ENCODE results near the gene MCF2L2. TPM values are rescaled to one million over a fixed set of nuclear protein-coding genes. Genes with fewer than 3 reads are reported as not detected.

Gene MCF2L2
- total RNA-seq, 1 experiment from 2014 or later: 3.9 TPM

- H3K27me3 ChIP-seq (replicated peaks; ENCODE audit: control insufficient read depth, insufficient read depth, low read length): no peaks in the 10 kb centered on the region
- BruUV-seq (replicated peaks): no TSS peak
- H3K36me3 Mint-ChIP-seq (ENCODE audit: insufficient read depth, unreplicated experiment): no peaks in the 10 kb centered on the region
- no peak overlapping the region for H3K4me3 Mint-ChIP-seq (ENCODE audit: unreplicated experiment)
- H3K9me3 ChIP-seq: no peaks in the 10 kb centered on the region
- TF ChIP-seq, protein P1, sequence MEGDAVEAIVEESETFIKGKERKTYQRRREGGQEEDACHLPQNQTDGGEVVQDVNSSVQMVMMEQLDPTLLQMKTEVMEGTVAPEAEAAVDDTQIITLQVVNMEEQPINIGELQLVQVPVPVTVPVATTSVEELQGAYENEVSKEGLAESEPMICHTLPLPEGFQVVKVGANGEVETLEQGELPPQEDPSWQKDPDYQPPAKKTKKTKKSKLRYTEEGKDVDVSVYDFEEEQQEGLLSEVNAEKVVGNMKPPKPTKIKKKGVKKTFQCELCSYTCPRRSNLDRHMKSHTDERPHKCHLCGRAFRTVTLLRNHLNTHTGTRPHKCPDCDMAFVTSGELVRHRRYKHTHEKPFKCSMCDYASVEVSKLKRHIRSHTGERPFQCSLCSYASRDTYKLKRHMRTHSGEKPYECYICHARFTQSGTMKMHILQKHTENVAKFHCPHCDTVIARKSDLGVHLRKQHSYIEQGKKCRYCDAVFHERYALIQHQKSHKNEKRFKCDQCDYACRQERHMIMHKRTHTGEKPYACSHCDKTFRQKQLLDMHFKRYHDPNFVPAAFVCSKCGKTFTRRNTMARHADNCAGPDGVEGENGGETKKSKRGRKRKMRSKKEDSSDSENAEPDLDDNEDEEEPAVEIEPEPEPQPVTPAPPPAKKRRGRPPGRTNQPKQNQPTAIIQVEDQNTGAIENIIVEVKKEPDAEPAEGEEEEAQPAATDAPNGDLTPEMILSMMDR (IDR thresholded peaks at IDR 0.05; ENCODE audit: insufficient read depth in 1 of 2, low read depth in 1 of 2, low read length in 1 of 2, severe bottlenecking in 1 of 2, unreplicated experiment in 1 of 2): no peak
- H3K4me1 ChIP-seq: peaks cover 12% of the 10 kb centered on the region
- POLR2A ChIA-PET: no interaction called here
- no peaks in the 10 kb centered on the region for H3K27me3 Mint-ChIP-seq (ENCODE audit: insufficient read depth, unreplicated experiment)
- H3K36me3 ChIP-seq (ENCODE audit: control insufficient read depth, insufficient read depth, low read length): no peaks in the 10 kb centered on the region
- intact Hi-C loops (cut with micrococcal nuclease; ENCODE audit: unreplicated experiment): no loop called here
- H3K4me1 Mint-ChIP-seq (ENCODE audit: low read depth, unreplicated experiment): peaks cover 8% of the 10 kb centered on the region
- no peak overlapping the region for H3K27ac Mint-ChIP-seq (ENCODE audit: unreplicated experiment)
- CTCF ChIA-PET: interaction anchor here (0.6 kb wide), 1 partner anchor 328 kb away, joined by 3 read pairs; no protein-coding TSS in a partner anchor
- DNase-seq: no peak
- no peak overlapping the region for H3K4me3 ChIP-seq (ENCODE audit: low read depth, low read length)
- no peaks in the 10 kb centered on the region for H3K9me3 Mint-ChIP-seq (ENCODE audit: unreplicated experiment)
These were observed 272.2 kb downstream of the MCF2L2 start for GRCh38 chr3:183156266-183156665.

- no peak overlapping the region for H3K27ac Mint-ChIP-seq (ENCODE audit: unreplicated experiment)
These were observed 272.9 kb downstream of the MCF2L2 start for GRCh38 chr3:183155499-183155898.

GRCh38 chr3:183153210-183153950 lies 275.0 kb downstream of the MCF2L2 start:
- peaks cover 12% of the 10 kb centered on the region for H3K4me1 ChIP-seq
- no peak for DNase-seq
- Mint-ChIP-seq H3K27ac (ENCODE audit: unreplicated experiment) (no peak overlapping the region), H3K9me3 (ENCODE audit: unreplicated experiment) (no peaks in the 10 kb centered on the region), H3K36me3 (ENCODE audit: insufficient read depth, unreplicated experiment) (no peaks in the 10 kb centered on the region), H3K4me1 (ENCODE audit: low read depth, unreplicated experiment) (peaks cover 8% of the 10 kb centered on the region), H3K27me3 (ENCODE audit: insufficient read depth, unreplicated experiment) (no peaks in the 10 kb centered on the region), H3K4me3 (ENCODE audit: unreplicated experiment) (no peak overlapping the region)
- intact Hi-C loops (cut with micrococcal nuclease; ENCODE audit: unreplicated experiment): no loop called here
- no peaks in the 10 kb centered on the region for H3K36me3 ChIP-seq (ENCODE audit: control insufficient read depth, insufficient read depth, low read length)
- TF ChIP-seq, protein P1 (IDR thresholded peaks at IDR 0.05; ENCODE audit: insufficient read depth in 1 of 2, low read depth in 1 of 2, low read length in 1 of 2, severe bottlenecking in 1 of 2, unreplicated experiment in 1 of 2): no peak
- no TSS peak for BruUV-seq (replicated peaks)
- no peaks in the 10 kb centered on the region for H3K9me3 ChIP-seq
- no peak overlapping the region for H3K4me3 ChIP-seq (ENCODE audit: low read depth, low read length)
- POLR2A ChIA-PET: no interaction called here
- CTCF ChIA-PET: interaction anchor here (1.2 kb wide), 1 partner anchor 12 kb away, joined by 4 read pairs; no protein-coding TSS in a partner anchor
- no peaks in the 10 kb centered on the region for H3K27me3 ChIP-seq (replicated peaks; ENCODE audit: control insufficient read depth, insufficient read depth, low read length)

More at GRCh38 chr3:183155499-183155898, 272.9 kb downstream of the MCF2L2 start:
- no peak overlapping the region for H3K4me3 Mint-ChIP-seq (ENCODE audit: unreplicated experiment)
- no peak overlapping the region for H3K4me3 ChIP-seq (ENCODE audit: low read depth, low read length)
- DNase-seq: no peak
- POLR2A ChIA-PET: no interaction called here
- peaks cover 8% of the 10 kb centered on the region for H3K4me1 Mint-ChIP-seq (ENCODE audit: low read depth, unreplicated experiment)
- CTCF ChIA-PET: no interaction called here
- BruUV-seq (replicated peaks): no TSS peak
- H3K36me3 Mint-ChIP-seq (ENCODE audit: insufficient read depth, unreplicated experiment): no peaks in the 10 kb centered on the region
- intact Hi-C loops (cut with micrococcal nuclease; ENCODE audit: unreplicated experiment): no loop called here
- no peaks in the 10 kb centered on the region for H3K27me3 Mint-ChIP-seq (ENCODE audit: insufficient read depth, unreplicated experiment)
- TF ChIP-seq, protein P1 (IDR thresholded peaks at IDR 0.05; ENCODE audit: insufficient read depth in 1 of 2, low read depth in 1 of 2, low read length in 1 of 2, severe bottlenecking in 1 of 2, unreplicated experiment in 1 of 2): no peak
- H3K36me3 ChIP-seq (ENCODE audit: control insufficient read depth, insufficient read depth, low read length): no peaks in the 10 kb centered on the region
- no peaks in the 10 kb centered on the region for H3K9me3 ChIP-seq
- H3K27me3 ChIP-seq (replicated peaks; ENCODE audit: control insufficient read depth, insufficient read depth, low read length): no peaks in the 10 kb centered on the region
- H3K4me1 ChIP-seq: peaks cover 12% of the 10 kb centered on the region
- no peaks in the 10 kb centered on the region for H3K9me3 Mint-ChIP-seq (ENCODE audit: unreplicated experiment)

All from Caco-2 (cell line).